Spleen (tissue), 11 donors: ENCODE results near the gene MSL3B.

Source experiments
- DNase-seq: peaks from one replicate; pipeline ENCODE4 v3.0.0-alpha.2; 2020
- H3K27ac ChIP-seq, 8 donors: fragments of 200-600 bp; sonication (generic) in 7 of 8; 1 replicate in 4 of 8; 2 replicates in 4 of 8; pipeline versions ENCODE4 v1.5.0 to v1.8.0; 2016 to 2021; ENCODE audit warnings: inconsistent platforms in 4 of 8, mild to moderate bottlenecking in 4 of 8, moderate library complexity in 1 of 8
- H3K27me3 ChIP-seq, 7 donors: fragments of 200-600 bp; sonication (generic) in 6 of 7; replicated peaks in 1 of 7; 1 replicate in 4 of 7; 2 replicates in 3 of 7; pipeline versions ENCODE4 v1.5.0 to v1.8.0; 2016 to 2021; ENCODE audit warnings: inconsistent platforms in 3 of 7, mild to moderate bottlenecking in 1 of 7
- H3K36me3 ChIP-seq, 6 donors: fragments of 200-600 bp; sonication (generic) in 5 of 6; 1 replicate in 4 of 6; 2 replicates in 2 of 6; pipeline versions ENCODE4 v1.5.0 to v1.8.0; 2016 to 2021; ENCODE audit warnings: inconsistent platforms in 2 of 6
- H3K4me1 ChIP-seq, 6 donors: fragments of 200-600 bp; sonication (generic) in 5 of 6; 1 replicate in 3 of 6; 2 replicates in 3 of 6; pipeline versions ENCODE4 v1.5.0 to v1.8.0; 2016 to 2021; ENCODE audit warnings: inconsistent platforms in 3 of 6
- H3K4me3 ChIP-seq, 8 donors: fragments of 200-600 bp; sonication (generic) in 7 of 8; 1 replicate in 4 of 8; 2 replicates in 4 of 8; pipeline versions ENCODE4 v1.5.0 to v1.8.0; 2016 to 2021; ENCODE audit warnings: inconsistent platforms in 4 of 8, mild to moderate bottlenecking in 4 of 8, moderate library complexity in 2 of 8
- H3K9me3 ChIP-seq, 8 donors: fragments of 200-600 bp; sonication (generic) in 7 of 8; 1 replicate in 4 of 8; 2 replicates in 4 of 8; pipeline versions ENCODE4 v1.5.0 to v1.8.0; 2016 to 2021; ENCODE audit warnings: inconsistent platforms in 4 of 8
- CTCF ChIP-seq, 11 experiments: fragments of 200-600 bp in 7 of 11; fragments of 450-650 bp in 4 of 11; sonication (generic) in 4 of 11; IDR thresholded peaks in 8 of 11; conservative IDR thresholded peaks in 3 of 11; 1 replicate in 7 of 11; 2 replicates in 4 of 11; pipeline versions ENCODE4 v1.4.0 to v1.8.0; 2016 to 2021; ENCODE audit warnings: antibody characterized with exemption in 11 of 11, inconsistent platforms in 4 of 11, mild to moderate bottlenecking in 1 of 11
- POLR2A ChIP-seq, 3 donors: fragments of 450-650 bp; IDR thresholded peaks; one replicate each; pipeline ENCODE4 v1.5.1; 2017; ENCODE audit warnings: antibody characterized with exemption in 3 of 3, mild to moderate bottlenecking in 1 of 3
- POLR2AphosphoS5 ChIP-seq, 3 donors: sonication (generic); formaldehyde crosslinking; IDR thresholded peaks; one replicate each; pipeline ENCODE4 v1.5.1; 2017; ENCODE audit warnings: antibody characterized with exemption in 3 of 3
- WGBS, 5 donors: extraction: QIAGEN DNeasy Blood & Tissue Kit in 3 of 5; methylation state at CpG; one replicate each; pipeline versions ENCODE4 v1.1.5 to v1.1.7; 2013 to 2018; 5-methylcytosine and 5-hydroxymethylcytosine counted together
- intact Hi-C: fragments of 100-400 bp; cut with DNase I; formaldehyde crosslinking; loops from one replicate; pipeline ENCODE4 v1.15.0; 2023; ENCODE audit warnings: low total_unique reads
- donor health status: healthy with polysubstance abuse.
- donor health status: DM: no; HTN: no; CAD: no; lungs with moderate emphysema.
- donor health status: DM: no; HTN: no; CAD: no.
- donor health status: Bipolar disorder and iron deficiency.
- donor health status: healthy.
- donor health status: DM: no; HTN: no; CAD: no.
- donor health status: DM: yes; HTN: yes; CAD: no.

MSL3B gene

GRCh38 chr2:233856184-233856583 is 12.0 kb downstream of the MSL3B start:
- peaks cover 8 to 42% (median 29%) of the 10 kb centered on the region in 6 donors for H3K4me1 ChIP-seq
- H3K27me3 ChIP-seq: peaks cover 0 to 12% (median 0%) of the 10 kb centered on the region in 7 donors
- DNase-seq: no peak
- H3K27ac ChIP-seq: no peak overlapping the region
- intact Hi-C loops: no loop called here
- TF ChIP-seq CTCF (IDR thresholded peaks at IDR 0.05 in 8 of 11, conservative IDR thresholded peaks at IDR 0.05 in 3 of 11): no peak
- no peak for TF ChIP-seq POLR2AphosphoS5 (IDR thresholded peaks at IDR 0.05)
- no peak for TF ChIP-seq POLR2A (IDR thresholded peaks at IDR 0.05)
- no peak overlapping the region for H3K4me3 ChIP-seq
- 94 to 98% (median 96%) methylated on average over 5 of the region's 5 CpGs for WGBS, 5 donors
- no peaks in the 10 kb centered on the region for H3K36me3 ChIP-seq
- H3K9me3 ChIP-seq: no peaks in the 10 kb centered on the region

- H3K9me3 ChIP-seq: no peaks in the 10 kb centered on the region
- no peak overlapping the region for H3K27ac ChIP-seq
- H3K36me3 ChIP-seq: peaks cover 0 to 6% (median 0%) of the 10 kb centered on the region in 6 donors
- peaks cover 0 to 16% (median 0%) of the 10 kb centered on the region in 7 donors for H3K27me3 ChIP-seq
- H3K4me3 ChIP-seq: peak overlapping the region in 1 of 8 donors; percentile 90
- WGBS, 5 donors: 86 to 91% (median 90%) methylated on average over 5 of the region's 5 CpGs
- no peak for TF ChIP-seq POLR2AphosphoS5 (IDR thresholded peaks at IDR 0.05)
- no peak for TF ChIP-seq CTCF (IDR thresholded peaks at IDR 0.05 in 8 of 11, conservative IDR thresholded peaks at IDR 0.05 in 3 of 11)
- no peak for TF ChIP-seq POLR2A (IDR thresholded peaks at IDR 0.05)
- intact Hi-C loops: no loop called here
- no peak for DNase-seq
- H3K4me1 ChIP-seq: peaks cover 8 to 42% (median 29%) of the 10 kb centered on the region in 6 donors
Observed at GRCh38 chr2:233855345-233855744, 12.8 kb downstream of the MSL3B start.

- 0 to 1% (median 0%) methylated on average over 57 to 60 of the region's 60 CpGs for WGBS, 5 donors
- H3K9me3 ChIP-seq: no peaks in the 10 kb centered on the region
- peak within 1 kb of the TSS in 7 of 8 donors; percentile 58 to 77 (median 68) for H3K27ac ChIP-seq
- peak; percentile 95 for DNase-seq
- H3K4me1 ChIP-seq: peaks cover 8 to 42% (median 29%) of the 10 kb centered on the region in 6 donors
- intact Hi-C loops: no loop called here
- peaks cover 0 to 16% (median 0%) of the 10 kb centered on the region in 6 donors for H3K36me3 ChIP-seq
- H3K27me3 ChIP-seq: peaks cover 0 to 16% (median 0%) of the 10 kb centered on the region in 7 donors
- H3K4me3 ChIP-seq: peak within 1 kb of the TSS; percentile 53 to 90 (median 80)
- TF ChIP-seq CTCF (IDR thresholded peaks at IDR 0.05 in 8 of 11, conservative IDR thresholded peaks at IDR 0.05 in 3 of 11) (no peak), POLR2AphosphoS5 (IDR thresholded peaks at IDR 0.05) (peak; percentile 87 to 90 (median 89))
Observed at GRCh38 chr2:233854241-233854981, 13.8 kb downstream of the MSL3B start, which contains the start of gene HJURP. Gene HJURP, minus strand, starts transcription at chr2:233854535. Its CDS starts 35 bp downstream, at chr2:233854500.

- 1 to 4% (median 1%) methylated on average over 23 to 25 of the region's 25 CpGs for WGBS, 5 donors
- Histone ChIP-seq H3K27ac (peak overlapping the region in 3 of 8 donors; percentile 68 to 77 (median 76)), H3K9me3 (no peaks in the 10 kb centered on the region), H3K4me3 (peak overlapping the region; percentile 53 to 90 (median 80)), H3K36me3 (peaks cover 0 to 21% (median 0%) of the 10 kb centered on the region in 6 donors), H3K4me1 (peaks cover 8 to 42% (median 29%) of the 10 kb centered on the region in 6 donors), H3K27me3 (peaks cover 0 to 16% (median 0%) of the 10 kb centered on the region in 7 donors)
- intact Hi-C loops: no loop called here
- TF ChIP-seq CTCF (IDR thresholded peaks at IDR 0.05 in 8 of 11, conservative IDR thresholded peaks at IDR 0.05 in 3 of 11) (no peak), POLR2AphosphoS5 (IDR thresholded peaks at IDR 0.05) (no peak), POLR2A (IDR thresholded peaks at IDR 0.05) (no peak)
- no peak for DNase-seq
Observed at GRCh38 chr2:233853883-233854240, 14.3 kb downstream of the MSL3B start.
